Hepatocyte (in vitro differentiated cells): ENCODE results near the gene CRB1. TPM values are rescaled to one million over a fixed set of nuclear protein-coding genes. Genes with fewer than 3 reads are reported as not detected.

ENCODE experiments used
- DNase-seq: peaks from one replicate; pipeline ENCODE4 v3.0.0-alpha.2; 2016; ENCODE audit warnings: low spot score
- H2AFZ ChIP-seq: fragments of 200-600 bp; sonication (generic); 2 replicates; pipeline ENCODE4 v1.6.0; 2016; ENCODE audit warnings: antibody characterized with exemption, mild to moderate bottlenecking
- H3K27ac ChIP-seq: fragments of 200-600 bp; sonication (generic); 2 replicates; pipeline ENCODE4 v1.5.1; 2016; ENCODE audit warnings: mild to moderate bottlenecking
- H3K27me3 ChIP-seq: fragments of 200-600 bp; sonication (generic); 2 replicates; pipeline ENCODE4 v1.6.1; 2016
- H3K36me3 ChIP-seq: fragments of 200-600 bp; sonication (generic); replicated peaks from 2 replicates; pipeline ENCODE4 v1.5.1; 2016; ENCODE audit warnings: low read depth; ENCODE audit not compliant: insufficient read depth
- H3K4me1 ChIP-seq: fragments of 200-600 bp; sonication (generic); 2 replicates; pipeline ENCODE4 v1.5.1; 2016; ENCODE audit warnings: mild to moderate bottlenecking, moderate library complexity; ENCODE audit not compliant: insufficient read depth
- H3K4me2 ChIP-seq: fragments of 200-600 bp; sonication (generic); 2 replicates; pipeline ENCODE4 v1.6.0; 2016
- H3K4me3 ChIP-seq: fragments of 200-600 bp; sonication (generic); 2 replicates; pipeline ENCODE4 v1.5.1; 2016; ENCODE audit warnings: mild to moderate bottlenecking
- H3K79me2 ChIP-seq: fragments of 200-600 bp; sonication (generic); 2 replicates; pipeline ENCODE4 v1.6.0; 2017; ENCODE audit warnings: mild to moderate bottlenecking
- H3K9me2 ChIP-seq: fragments of 200-600 bp; sonication (generic); replicated peaks from 2 replicates; pipeline ENCODE4 v1.6.0; 2017; ENCODE audit warnings: mild to moderate bottlenecking; ENCODE audit not compliant: insufficient read depth
- H3K9me3 ChIP-seq: fragments of 200-600 bp; sonication (generic); 2 replicates; pipeline ENCODE4 v1.5.1; 2016; ENCODE audit warnings: low read depth, mild to moderate bottlenecking
- H4K20me1 ChIP-seq: fragments of 200-600 bp; sonication (generic); 2 replicates; pipeline ENCODE4 v1.6.0; 2016; ENCODE audit warnings: mild to moderate bottlenecking; ENCODE audit not compliant: insufficient read depth, poor library complexity, severe bottlenecking
- CTCF ChIP-seq: fragments of 200-600 bp; sonication (generic); IDR thresholded peaks from 2 replicates; pipeline ENCODE4 v1.5.1; 2016; ENCODE audit warnings: antibody characterized with exemption, mild to moderate bottlenecking; ENCODE audit not compliant: poor library complexity
- EZH2 ChIP-seq: fragments of 200-600 bp; sonication (generic); IDR thresholded peaks from 2 replicates; pipeline ENCODE4 v1.6.1; 2016; ENCODE audit warnings: antibody characterized with exemption, mild to moderate bottlenecking, borderline replicate concordance
- EZH2phosphoT487 ChIP-seq: fragments of 200-600 bp; sonication (generic); IDR thresholded peaks from one replicate; pipeline ENCODE4 v1.6.1; 2018; ENCODE audit warnings: antibody characterized with exemption, mild to moderate bottlenecking, low read depth, moderate library complexity; ENCODE audit not compliant: unreplicated experiment, severe bottlenecking
- WGBS: methylation state at CpG from one replicate; pipeline ENCODE4 v1.1.6; 2016; ENCODE audit warnings: low lambda C conversion rate; ENCODE audit errors: missing lambda C conversion rate; 5-methylcytosine and 5-hydroxymethylcytosine counted together
- polyA plus RNA-seq: library from polyadenylated mRNA; unstranded; fragments of >200 nt; fragmentation: Nextera tagmentation; extraction: Ambion mirVana; gene quantifications from 2 replicates; pipeline ENCODE4 v1.2.1, GENCODE V29; 2016
- total RNA-seq: library from RNA; depleted of rRNA; stranded (reverse); fragments of >200 nt; gene quantifications from 2 replicates; pipeline ENCODE4 v1.2.3, GENCODE V29; 2014

The CRB1 gene
- total and polyA plus RNA-seq, 2 experiments from 2014 or later: 0.30 TPM; not detected in 1

DNA sequence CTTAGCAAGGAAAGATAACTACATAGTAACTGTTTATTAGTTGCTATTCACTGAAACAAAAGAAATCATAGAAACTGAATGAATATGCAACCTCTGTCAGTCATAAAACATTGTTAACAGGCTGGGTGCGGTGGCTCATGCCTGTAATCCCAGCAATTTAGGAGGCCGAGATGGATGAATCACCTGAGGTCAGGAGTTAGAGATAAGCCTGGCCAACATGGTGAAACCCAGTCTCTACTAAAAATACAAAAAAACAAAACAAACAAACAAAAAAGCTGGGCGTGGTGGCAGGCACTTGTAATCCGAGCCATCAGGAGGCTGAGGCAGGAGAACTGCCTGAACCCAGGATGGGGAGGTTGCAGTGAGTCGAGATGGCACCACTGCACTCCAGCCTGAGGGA lies 44.1 kb downstream of the CRB1 start:
- H3K36me3 ChIP-seq: no peaks in the 10 kb centered on the region
- H2AFZ ChIP-seq: no peak overlapping the region
- H3K27me3 ChIP-seq: no peaks in the 10 kb centered on the region
- no peaks in the 10 kb centered on the region for H3K9me2 ChIP-seq
- H3K27ac ChIP-seq: peak overlapping the region; percentile 49
- 67% methylated on average over 5 of the region's 5 CpGs for WGBS
- no peak overlapping the region for H3K4me2 ChIP-seq
- H3K79me2 ChIP-seq: no peaks in the 10 kb centered on the region
- no peak for DNase-seq
- TF ChIP-seq EZH2phosphoT487: no peak
- TF ChIP-seq EZH2: no peak
- no peak for TF ChIP-seq CTCF
- no peaks in the 10 kb centered on the region for H4K20me1 ChIP-seq
- H3K4me1 ChIP-seq: peaks cover 7% of the 10 kb centered on the region
- no peaks in the 10 kb centered on the region for H3K9me3 ChIP-seq
- H3K4me3 ChIP-seq: no peak overlapping the region

- Histone ChIP-seq H3K27me3 (no peaks in the 10 kb centered on the region), H4K20me1 (no peaks in the 10 kb centered on the region), H3K4me3 (no peak overlapping the region), H3K4me2 (peak overlapping the region; percentile 49), H3K79me2 (no peaks in the 10 kb centered on the region), H3K4me1 (peaks cover 7% of the 10 kb centered on the region), H3K9me2 (no peaks in the 10 kb centered on the region), H3K27ac (peak overlapping the region; percentile 25), H3K9me3 (no peaks in the 10 kb centered on the region), H2AFZ (no peak overlapping the region), H3K36me3 (no peaks in the 10 kb centered on the region)
- 30% methylated on average over 5 of the region's 5 CpGs for WGBS
- no peak for DNase-seq
- TF ChIP-seq EZH2 (no peak), EZH2phosphoT487 (no peak), CTCF (no peak)
These were observed 45.7 kb downstream of the CRB1 start for GRCh38 chr1:197313713-197314112.

DNA sequence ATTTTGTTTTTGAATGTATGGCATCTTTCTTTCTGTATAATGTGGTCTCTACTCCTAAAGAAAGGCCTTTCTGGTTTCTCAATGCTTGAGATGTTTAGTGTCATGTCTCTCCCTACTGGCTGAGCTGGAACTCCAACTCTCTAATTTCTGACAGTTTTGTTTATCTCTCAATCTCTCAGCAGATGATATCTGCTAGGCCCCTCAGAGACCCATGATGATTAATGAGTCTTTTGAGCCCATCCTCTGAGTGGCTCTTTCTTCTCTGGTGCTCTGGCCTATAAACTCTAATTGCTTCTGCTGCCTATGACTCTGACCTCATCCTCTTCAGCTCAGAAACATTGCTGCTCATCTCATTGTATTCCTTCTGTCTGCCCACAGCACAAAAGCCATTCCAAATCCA lies 46.6 kb downstream of the CRB1 start:
- Histone ChIP-seq H2AFZ (no peak overlapping the region), H3K27ac (peak overlapping the region; percentile 4), H3K79me2 (no peaks in the 10 kb centered on the region), H3K9me2 (no peaks in the 10 kb centered on the region), H4K20me1 (no peaks in the 10 kb centered on the region), H3K4me2 (no peak overlapping the region), H3K27me3 (no peaks in the 10 kb centered on the region), H3K9me3 (no peaks in the 10 kb centered on the region), H3K4me3 (no peak overlapping the region), H3K36me3 (no peaks in the 10 kb centered on the region), H3K4me1 (peaks cover 7% of the 10 kb centered on the region)
- TF ChIP-seq EZH2phosphoT487: no peak
- TF ChIP-seq CTCF: peak; percentile 23
- no peak for DNase-seq

DNA sequence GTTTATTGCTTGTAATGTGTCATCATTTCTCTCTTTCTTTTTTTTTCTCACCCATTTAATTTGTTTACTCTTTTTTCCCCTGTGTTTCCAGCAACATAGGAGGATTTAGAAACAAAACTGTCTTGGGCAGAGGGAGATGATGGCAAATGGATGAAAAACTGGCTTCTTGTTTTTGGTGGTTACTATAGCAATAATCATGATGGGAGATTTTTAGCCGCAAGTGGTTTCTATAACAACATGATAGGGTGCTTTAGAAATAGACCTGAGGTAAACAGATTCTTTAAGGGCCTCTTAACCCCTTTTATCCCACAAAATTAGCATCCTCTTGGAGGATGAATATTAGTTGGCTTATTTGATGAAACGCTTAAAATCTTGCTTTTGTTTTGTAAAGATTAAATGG lies 51.6 kb downstream of the CRB1 start:
- H3K9me2 ChIP-seq: no peaks in the 10 kb centered on the region
- peaks cover 4% of the 10 kb centered on the region for H3K4me1 ChIP-seq
- H3K36me3 ChIP-seq: no peaks in the 10 kb centered on the region
- TF ChIP-seq CTCF (no peak), EZH2 (no peak), EZH2phosphoT487 (no peak)
- H2AFZ ChIP-seq: no peak overlapping the region
- 47% methylated on average over 2 of the region's 2 CpGs for WGBS
- H4K20me1 ChIP-seq: no peaks in the 10 kb centered on the region
- H3K4me3 ChIP-seq: no peak overlapping the region
- no peaks in the 10 kb centered on the region for H3K9me3 ChIP-seq
- no peaks in the 10 kb centered on the region for H3K79me2 ChIP-seq
- DNase-seq: no peak
- H3K27ac ChIP-seq: no peak overlapping the region
- H3K27me3 ChIP-seq: no peaks in the 10 kb centered on the region
- H3K4me2 ChIP-seq: no peak overlapping the region
